Measurements from ENCODE around the gene MARCHF9. TPM values are rescaled to one million over a fixed set of nuclear protein-coding genes. Genes with fewer than 3 reads are reported as not detected.

The MARCHF9 gene
- total RNA-seq, 4 donors from 2014 or later: 3.4 to 11.1 (median 7.9) TPM

- H3K4me1 ChIP-seq: peaks cover 0 to 26% (median 18%) of the 10 kb centered on the region in 3 donors
- H3K27me3 ChIP-seq: peaks cover 51% of the 10 kb centered on the region
- H3K27ac ChIP-seq: no peak overlapping the region
- 92% methylated on average over 2 of the region's 3 CpGs; no CpG with 5 or more reads in 1 of the 2 donors for WGBS, 2 donors (ENCODE audit: low coverage in 1 of 2)
- H3K36me3 ChIP-seq: peaks cover 0 to 38% of the 10 kb centered on the region in 2 donors
- TF ChIP-seq CTCF (IDR thresholded peaks at IDR 0.05): no peak
- TF ChIP-seq EP300 (IDR thresholded peaks at IDR 0.05): no peak
- TF ChIP-seq POLR2AphosphoS5 (IDR thresholded peaks at IDR 0.05): no peak
- no peak for TF ChIP-seq POLR2A (IDR thresholded peaks at IDR 0.05)
- ATAC-seq: no peak
- no peaks in the 10 kb centered on the region for H3K9me3 ChIP-seq
- H3K4me3 ChIP-seq: no peak overlapping the region
Measured at GRCh38 chr12:57760347-57760982, 5.6 kb downstream of the MARCHF9 start.

- Histone ChIP-seq H3K4me3 (no peak overlapping the region), H3K27me3 (peaks cover 62% of the 10 kb centered on the region), H3K9me3 (no peaks in the 10 kb centered on the region), H3K36me3 (peaks cover 0 to 38% of the 10 kb centered on the region in 2 donors), H3K4me1 (peaks cover 0 to 28% (median 22%) of the 10 kb centered on the region in 3 donors), H3K27ac (no peak overlapping the region)
- TF ChIP-seq POLR2AphosphoS5 (IDR thresholded peaks at IDR 0.05): no peak
- TF ChIP-seq CTCF (IDR thresholded peaks at IDR 0.05): no peak
- no peak for TF ChIP-seq EP300 (IDR thresholded peaks at IDR 0.05)
- no peak for TF ChIP-seq POLR2A (IDR thresholded peaks at IDR 0.05)
- 89% methylated on average over 3 of the region's 4 CpGs; no CpG with 5 or more reads in 1 of the 2 donors for WGBS, 2 donors (ENCODE audit: low coverage in 1 of 2)
- ATAC-seq: no peak
Measured at GRCh38 chr12:57761391-57761998, 6.6 kb downstream of the MARCHF9 start.

- no peak for ATAC-seq
- Histone ChIP-seq H3K4me3 (no peak overlapping the region), H3K27ac (no peak overlapping the region), H3K9me3 (no peaks in the 10 kb centered on the region), H3K36me3 (peaks cover 0 to 35% of the 10 kb centered on the region in 2 donors), H3K27me3 (peaks cover 68% of the 10 kb centered on the region), H3K4me1 (peaks cover 0 to 30% (median 28%) of the 10 kb centered on the region in 3 donors)
- TF ChIP-seq CTCF (IDR thresholded peaks at IDR 0.05) (no peak), POLR2A (IDR thresholded peaks at IDR 0.05) (no peak), POLR2AphosphoS5 (IDR thresholded peaks at IDR 0.05) (no peak), EP300 (IDR thresholded peaks at IDR 0.05) (no peak)
- 84 to 100% methylated on average over 2 of the region's 2 CpGs for WGBS, 2 donors (ENCODE audit: low coverage in 1 of 2)
Measured at GRCh38 chr12:57762463-57762862, 7.6 kb downstream of the MARCHF9 start.

- Histone ChIP-seq H3K36me3 (peaks cover 0 to 30% of the 10 kb centered on the region in 2 donors), H3K4me3 (no peak overlapping the region), H3K9me3 (no peaks in the 10 kb centered on the region), H3K27ac (no peak overlapping the region), H3K4me1 (peaks cover 0 to 30% (median 28%) of the 10 kb centered on the region in 3 donors), H3K27me3 (peaks cover 68% of the 10 kb centered on the region)
- TF ChIP-seq EP300 (IDR thresholded peaks at IDR 0.05) (no peak), CTCF (IDR thresholded peaks at IDR 0.05) (no peak), POLR2AphosphoS5 (IDR thresholded peaks at IDR 0.05) (no peak), POLR2A (IDR thresholded peaks at IDR 0.05) (no peak)
- no peak for ATAC-seq
- WGBS, 2 donors (ENCODE audit: low coverage in 1 of 2): 65 to 66% methylated on average over 2 of the region's 6 CpGs
Measured at GRCh38 chr12:57763881-57764661, 9.2 kb downstream of the MARCHF9 start.
